Eye (tissue), 1 donor: Measurements from ENCODE around the gene TFR2.

ENCODE experiments used
- DNase-seq: peaks from one replicate; pipeline ENCODE4 v3.0.0-alpha.2; 2015

Gene TFR2

DNA sequence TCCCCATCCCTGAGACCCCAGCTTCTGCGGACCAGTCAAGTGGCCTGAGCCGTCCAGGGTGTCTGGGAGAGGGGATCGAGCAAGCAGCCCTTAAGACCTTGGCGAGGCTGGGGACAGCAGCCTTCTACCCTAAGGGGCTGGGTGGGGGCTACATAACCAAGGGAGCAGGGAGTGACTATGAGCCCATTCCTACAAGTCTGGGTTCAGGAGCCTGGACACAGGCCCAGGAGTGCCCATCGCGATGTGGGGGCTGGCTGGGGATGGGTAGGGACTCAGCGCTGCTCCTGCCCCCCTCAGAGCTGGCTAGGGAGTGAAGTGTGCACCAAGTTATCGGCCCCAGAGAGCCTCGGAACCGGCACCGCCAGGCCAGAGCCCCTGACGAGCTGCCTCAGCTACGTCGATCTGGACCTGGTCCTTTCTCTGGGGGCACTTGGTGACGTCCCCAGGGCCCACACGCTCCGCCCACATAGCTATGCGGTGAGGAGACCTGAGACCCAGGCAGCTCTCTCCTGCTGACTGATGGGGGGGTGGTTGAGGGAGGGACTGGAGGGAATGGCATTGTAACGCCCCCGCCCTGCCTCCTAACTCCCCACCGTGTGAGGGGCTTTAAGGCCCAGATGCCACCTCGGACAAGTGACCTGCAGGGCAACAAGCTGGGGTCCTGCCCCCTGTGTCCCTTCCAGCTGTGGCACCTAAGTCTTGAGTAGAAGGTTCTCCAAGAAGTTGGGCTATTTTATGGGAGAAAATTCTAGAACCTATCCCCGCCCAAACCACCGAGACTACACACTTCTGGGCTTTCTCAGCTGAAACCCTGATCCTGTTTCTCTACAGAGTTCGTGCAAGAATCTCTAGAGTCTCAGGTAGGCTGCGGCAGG is 70.2 kb downstream of the TFR2 start:
- peak; percentile 40 for DNase-seq
